OCI-M2 (cell line): ENCODE measurements around the gene UMPS.

Experiments used
- DNase-seq: peaks from one replicate; lab custom pipeline; 2025; ENCODE audit not compliant: unreplicated experiment; lab: John Stamatoyannopoulos, UW

Gene UMPS

GRCh38 chr3:124763206-124763605 lies 33.0 kb downstream of the UMPS start:
- no peak for DNase-seq

GRCh38 chr3:124763644-124764358 lies 33.5 kb downstream of the UMPS start:
- no peak for DNase-seq

- no peak for DNase-seq
These were observed 34.5 kb downstream of the UMPS start for GRCh38 chr3:124764746-124765145.

GRCh38 chr3:124765197-124765840 lies 35.1 kb downstream of the UMPS start:
- no peak for DNase-seq

GRCh38 chr3:124766113-124767095 lies 36.2 kb downstream of the UMPS start:
- DNase-seq = no peak

GRCh38 chr3:124767264-124767663 lies 37.0 kb downstream of the UMPS start:
- no peak for DNase-seq

GRCh38 chr3:124767691-124768090 lies 37.4 kb downstream of the UMPS start:
- no peak for DNase-seq

- DNase-seq = no peak
These were observed 38.6 kb downstream of the UMPS start for GRCh38 chr3:124768812-124769211.

- no peak for DNase-seq
These were observed 39.2 kb downstream of the UMPS start for GRCh38 chr3:124769462-124769861.

- no peak for DNase-seq
These were observed 40.3 kb downstream of the UMPS start for GRCh38 chr3:124770336-124771082.

GRCh38 chr3:124771083-124771445 lies 40.8 kb downstream of the UMPS start:
- DNase-seq = no peak

GRCh38 chr3:124772081-124772831 lies 42.0 kb downstream of the UMPS start:
- no peak for DNase-seq

- no peak for DNase-seq
These were observed 43.4 kb downstream of the UMPS start for GRCh38 chr3:124773351-124774326.

- DNase-seq = no peak
These were observed 44.1 kb downstream of the UMPS start for GRCh38 chr3:124774327-124774718.

GRCh38 chr3:124774841-124775402 lies 44.7 kb downstream of the UMPS start:
- DNase-seq = no peak

GRCh38 chr3:124775877-124776276 lies 45.6 kb downstream of the UMPS start:
- DNase-seq = no peak

- DNase-seq = no peak
These were observed 46.6 kb downstream of the UMPS start for GRCh38 chr3:124776856-124777255.

GRCh38 chr3:124777762-124778470 lies 47.7 kb downstream of the UMPS start:
- DNase-seq = no peak
